H9 (cell line): ENCODE measurements around the gene R3HCC1L. TPM values are rescaled to one million over a fixed set of nuclear protein-coding genes. Genes with fewer than 3 reads are reported as not detected.

Source experiments
- DNase-seq: peaks from one replicate; pipeline ENCODE4 v3.0.0-alpha.2; 2017
- H2AFZ ChIP-seq: one replicate; pipeline ENCODE4 v1.6.1; 2013; ENCODE audit warnings: mild to moderate bottlenecking, low read length, control low read depth, moderate library complexity
- H2AK5ac ChIP-seq: 2 replicates; pipeline ENCODE4 v1.6.1; 2013; ENCODE audit warnings: low read length, control low read depth, mixed read lengths; ENCODE audit not compliant: insufficient read length
- H2BK120ac ChIP-seq: one replicate; pipeline ENCODE4 v1.6.1; 2013; ENCODE audit warnings: low read depth, mild to moderate bottlenecking, low read length, control low read depth, inconsistent platforms; ENCODE audit not compliant: poor library complexity, severe bottlenecking
- H2BK12ac ChIP-seq: 2 replicates; pipeline ENCODE4 v1.6.1; 2013; ENCODE audit warnings: low read length, control low read depth, mixed read lengths, low read depth; ENCODE audit not compliant: insufficient read length
- H2BK15ac ChIP-seq: 2 replicates; pipeline ENCODE4 v1.6.1; 2013; ENCODE audit warnings: low read depth, low read length, control low read depth
- H2BK20ac ChIP-seq: one replicate; pipeline ENCODE4 v1.6.1; 2013; ENCODE audit warnings: low read depth, mild to moderate bottlenecking, low read length, control low read depth, inconsistent platforms; ENCODE audit not compliant: poor library complexity, severe bottlenecking
- H2BK5ac ChIP-seq: 2 replicates; pipeline ENCODE4 v1.6.1; 2013; ENCODE audit warnings: low read length, control low read depth, mixed read lengths; ENCODE audit not compliant: insufficient read length
- H3K14ac ChIP-seq: 2 replicates; pipeline ENCODE4 v1.6.1; 2013; ENCODE audit warnings: low read length, control low read depth; ENCODE audit not compliant: insufficient read depth
- H3K18ac ChIP-seq: 2 replicates; pipeline ENCODE4 v1.6.1; 2013; ENCODE audit warnings: low read depth, mild to moderate bottlenecking, mixed read lengths, low read length, control low read depth; ENCODE audit not compliant: insufficient read length
- H3K23ac ChIP-seq: 2 replicates; pipeline ENCODE4 v1.6.1; 2013; ENCODE audit warnings: low read length, control low read depth, mixed read lengths, low read depth; ENCODE audit not compliant: insufficient read length
- H3K23me2 ChIP-seq: 2 replicates; pipeline ENCODE4 v1.6.1; 2013; ENCODE audit warnings: low read depth, mild to moderate bottlenecking, mixed read lengths, low read length, control low read depth; ENCODE audit not compliant: insufficient read length, poor library complexity, severe bottlenecking
- H3K27ac ChIP-seq: 2 replicates; pipeline ENCODE4 v1.5.1; 2013; ENCODE audit warnings: low read length, control low read depth, mixed read lengths, low read depth; ENCODE audit not compliant: insufficient read length
- H3K27me3 ChIP-seq: 2 replicates; pipeline ENCODE4 v1.6.1; 2013; ENCODE audit warnings: low read length, control low read depth, inconsistent platforms; ENCODE audit not compliant: insufficient read depth
- H3K4ac ChIP-seq: 2 replicates; pipeline ENCODE4 v1.6.1; 2013; ENCODE audit warnings: low read depth, mild to moderate bottlenecking, control low read depth, inconsistent platforms, low read length, moderate library complexity
- H3K4me1 ChIP-seq: 2 replicates; pipeline ENCODE4 v1.6.1; 2013; ENCODE audit warnings: low read length, control low read depth, inconsistent platforms; ENCODE audit not compliant: insufficient read depth
- H3K4me2 ChIP-seq: 2 replicates; pipeline ENCODE4 v1.6.1; 2013; ENCODE audit warnings: low read length, control low read depth, mixed read lengths; ENCODE audit not compliant: insufficient read length, insufficient read depth
- H3K56ac ChIP-seq: 2 replicates; pipeline ENCODE4 v1.6.1; 2013; ENCODE audit warnings: low read depth, mild to moderate bottlenecking, mixed read lengths, low read length, control low read depth; ENCODE audit not compliant: insufficient read length
- H3K79me1 ChIP-seq: 2 replicates; pipeline ENCODE4 v1.6.1; 2013; ENCODE audit warnings: low read depth, mild to moderate bottlenecking, moderate library complexity, low read length, control low read depth, inconsistent platforms; ENCODE audit not compliant: insufficient read depth, poor library complexity, severe bottlenecking
- H3K79me2 ChIP-seq: 2 replicates; pipeline ENCODE4 v1.6.1; 2013; ENCODE audit warnings: low read length, control low read depth, inconsistent platforms; ENCODE audit not compliant: insufficient read depth
- H3K9ac ChIP-seq: 2 replicates; pipeline ENCODE4 v1.6.1; 2013; ENCODE audit warnings: low read length, control low read depth, mixed read lengths; ENCODE audit not compliant: insufficient read length; ENCODE audit errors: extremely low read depth
- H3K9me3 ChIP-seq: one replicate; pipeline ENCODE4 v1.6.1; 2013; ENCODE audit warnings: low read depth, low read length, inconsistent platforms; ENCODE audit not compliant: control insufficient read depth
- H3T11ph ChIP-seq: one replicate; pipeline ENCODE4 v1.6.1; 2013; ENCODE audit warnings: mild to moderate bottlenecking, low read length, control low read depth, inconsistent platforms
- H4K20me1 ChIP-seq: one replicate; pipeline ENCODE4 v1.6.1; 2013; ENCODE audit not compliant: control insufficient read depth, insufficient read length, insufficient read depth
- H4K5ac ChIP-seq: 2 replicates; pipeline ENCODE4 v1.6.1; 2013; ENCODE audit warnings: low read depth, mild to moderate bottlenecking, mixed read lengths, low read length, control low read depth; ENCODE audit not compliant: insufficient read length
- H4K8ac ChIP-seq: replicated peaks from 2 replicates; pipeline ENCODE4 v1.6.1; 2013; ENCODE audit warnings: low read length, control low read depth, mixed read lengths, low read depth; ENCODE audit not compliant: insufficient read length
- H4K91ac ChIP-seq: 2 replicates; pipeline ENCODE4 v1.6.1; 2013; ENCODE audit warnings: low read depth, mild to moderate bottlenecking, moderate library complexity, mixed read lengths, low read length, control low read depth; ENCODE audit not compliant: insufficient read length
- H3K27ac Mint-ChIP-seq, 3 experiments: 2 replicates in 2 of 3; 3 replicates in 1 of 3; pipeline ENCODE4 v1.8.0; 2020 to 2021; ENCODE audit warnings: mixed read lengths in 3 of 3, mild to moderate bottlenecking in 1 of 3, moderate library complexity in 1 of 3
- H3K27me3 Mint-ChIP-seq: 2 replicates; pipeline ENCODE4 v1.8.0; 2021; ENCODE audit warnings: low read depth, mild to moderate bottlenecking, moderate library complexity, mixed read lengths
- H3K36me3 Mint-ChIP-seq, 3 experiments: 2 replicates in 2 of 3; 3 replicates in 1 of 3; pipeline ENCODE4 v1.8.0; 2020 to 2021; ENCODE audit warnings: low read depth in 3 of 3, mixed read lengths in 3 of 3; ENCODE audit not compliant: insufficient read depth in 1 of 3
- H3K4me1 Mint-ChIP-seq, 2 experiments: 2 replicates each; pipeline ENCODE4 v1.8.0; 2020; ENCODE audit warnings: mixed read lengths in 2 of 2
- H3K4me3 Mint-ChIP-seq, 2 experiments: 2 replicates in 1 of 2; 3 replicates in 1 of 2; pipeline ENCODE4 v1.8.0; 2020 to 2021; ENCODE audit warnings: mild to moderate bottlenecking in 2 of 2, mixed read lengths in 2 of 2, moderate library complexity in 1 of 2
- H3K9me3 Mint-ChIP-seq, 2 experiments: 2 replicates in 1 of 2; 3 replicates in 1 of 2; pipeline ENCODE4 v1.8.0; 2020; ENCODE audit warnings: mild to moderate bottlenecking in 2 of 2, mixed read lengths in 2 of 2, moderate library complexity in 1 of 2
- CTCF ChIP-seq: fragments of 200-600 bp; sonication (generic); conservative IDR thresholded peaks from 3 replicates; pipeline ENCODE4 v1.8.0; 2021; ENCODE audit warnings: antibody characterized with exemption, mild to moderate bottlenecking
- WGBS: extraction: QIAGEN DNeasy Blood & Tissue Kit; methylation state at CpG from one replicate; pipeline ENCODE4 v1.1.7; 2013; ENCODE audit warnings: missing lambda C conversion rate, low lambda C conversion rate, mixed read lengths; ENCODE audit not compliant: insufficient read length; ENCODE audit errors: extremely low coverage; 5-methylcytosine and 5-hydroxymethylcytosine counted together
- total RNA-seq: library from RNA; stranded (reverse); gene quantifications from 2 replicates; pipeline ENCODE4 v1.2.1, GENCODE V29; 2021

Gene R3HCC1L
- total RNA-seq, 1 experiment from 2014 or later = 18.5 TPM

GRCh38 chr10:98287321-98287720, 152.9 kb downstream of the R3HCC1L start:
- Mint-ChIP-seq H3K27me3 (peaks cover 3% of the 10 kb centered on the region), H3K9me3 (no peaks in the 10 kb centered on the region), H3K4me3 (no peak overlapping the region), H3K36me3 (no peaks in the 10 kb centered on the region), H3K27ac (no peak overlapping the region), H3K4me1 (peaks cover 3 to 6% of the 10 kb centered on the region in 2 experiments; a peak in 3 of 4 replicates)
- H3K23me2 ChIP-seq = no peaks in the 10 kb centered on the region
- no peak overlapping the region for H3K18ac ChIP-seq
- no peak for TF ChIP-seq CTCF
- H4K91ac ChIP-seq = no peak overlapping the region
- H2BK5ac ChIP-seq = no peak overlapping the region
- H2AK5ac ChIP-seq = no peak overlapping the region
- no peak overlapping the region for H2BK15ac ChIP-seq
- no peak overlapping the region for H3K4me2 ChIP-seq
- no peaks in the 10 kb centered on the region for H3K27me3 ChIP-seq
- no peak overlapping the region for H2AFZ ChIP-seq
- no peak overlapping the region for H2BK12ac ChIP-seq
- H4K5ac ChIP-seq = no peak overlapping the region
- H4K20me1 ChIP-seq = no peaks in the 10 kb centered on the region
- H3K9me3 ChIP-seq = no peaks in the 10 kb centered on the region
- no CpG with 5 or more reads among the region's 5 CpGs for WGBS
- no peak overlapping the region for H3K9ac ChIP-seq
- H2BK120ac ChIP-seq = no peak overlapping the region
- H2BK20ac ChIP-seq = no peak overlapping the region
- no peak overlapping the region for H3K23ac ChIP-seq
- no peaks in the 10 kb centered on the region for H3K79me2 ChIP-seq
- no peak overlapping the region for H3K14ac ChIP-seq
- no peak overlapping the region for H3K56ac ChIP-seq
- no peaks in the 10 kb centered on the region for H3K79me1 ChIP-seq
- no peak overlapping the region for H3K27ac ChIP-seq
- no peak for DNase-seq
- H3K4ac ChIP-seq = no peak overlapping the region
- no peak overlapping the region for H3T11ph ChIP-seq
- H3K4me1 ChIP-seq = no peaks in the 10 kb centered on the region
- H4K8ac ChIP-seq = no peak overlapping the region
